GM19455 (cell line): ENCODE data around the gene KL.
A peak's percentile ranks its signal among the peaks of the same experiment; 100 is the strongest.

ENCODE experiments used
- ATAC-seq: cut with Tn5 transposase; IDR thresholded peaks from one replicate; pipeline ENCODE4 v1.9.1; 2021; ENCODE audit not compliant: unreplicated experiment

The KL gene

DNA sequence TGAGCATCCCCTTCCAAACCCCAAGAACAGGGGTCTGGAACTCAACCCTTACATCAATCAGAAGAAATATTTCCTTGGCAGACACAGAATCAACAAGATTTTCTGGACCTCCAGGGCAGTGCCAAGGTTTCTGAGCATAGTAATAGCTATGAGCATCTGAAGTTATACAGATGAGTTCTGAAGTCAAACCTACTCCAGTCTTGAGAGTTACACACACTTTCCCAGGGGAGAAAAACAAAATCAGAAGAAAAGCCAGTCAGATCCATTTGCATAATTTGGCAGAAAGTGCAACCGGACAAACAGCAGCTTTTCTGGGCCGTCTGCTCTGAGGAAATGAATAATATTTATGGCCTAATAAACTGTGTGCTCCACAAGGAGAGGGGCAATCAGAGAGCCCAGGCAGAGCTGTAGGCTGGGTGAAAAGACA is 93.1 kb downstream of the KL start:
- ATAC-seq, result peak; percentile 34

DNA sequence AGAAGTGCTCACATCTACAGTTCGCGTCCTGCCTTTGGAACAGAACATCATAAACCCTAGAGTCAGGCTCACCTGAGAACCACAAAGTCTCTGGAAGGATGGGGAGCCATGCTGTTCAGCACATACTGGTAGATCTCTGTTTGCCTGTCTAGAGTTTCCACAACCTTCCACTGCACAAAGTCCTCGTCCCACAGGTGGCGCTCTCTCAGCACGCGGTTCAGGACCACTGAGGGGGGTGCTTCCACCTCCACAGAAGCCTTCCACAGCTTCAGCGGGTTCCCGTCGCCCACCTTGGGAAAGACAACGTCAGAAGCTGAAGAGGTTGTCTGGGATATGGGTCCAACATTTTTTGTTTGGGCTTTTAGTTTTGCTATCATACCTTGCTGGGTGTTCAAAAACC is 93.6 kb downstream of the KL start:
- ATAC-seq, result peak; percentile 52

DNA sequence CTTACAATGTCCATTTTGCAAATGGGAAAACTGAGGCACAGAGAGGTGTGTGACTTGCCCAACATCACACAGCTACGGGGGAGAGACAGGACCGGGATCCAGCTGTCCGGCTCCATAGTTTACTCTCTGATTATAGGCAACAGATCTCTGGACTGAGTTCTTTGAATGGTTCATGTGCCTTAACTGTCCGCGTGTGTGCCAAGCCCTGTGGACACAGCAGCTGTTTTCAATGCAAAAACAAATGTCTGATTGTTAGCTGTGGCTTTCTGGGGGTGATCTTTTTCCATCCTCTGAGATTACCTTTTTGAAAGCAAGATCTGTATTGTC is 94.1 kb downstream of the KL start:
- no peak for ATAC-seq

DNA sequence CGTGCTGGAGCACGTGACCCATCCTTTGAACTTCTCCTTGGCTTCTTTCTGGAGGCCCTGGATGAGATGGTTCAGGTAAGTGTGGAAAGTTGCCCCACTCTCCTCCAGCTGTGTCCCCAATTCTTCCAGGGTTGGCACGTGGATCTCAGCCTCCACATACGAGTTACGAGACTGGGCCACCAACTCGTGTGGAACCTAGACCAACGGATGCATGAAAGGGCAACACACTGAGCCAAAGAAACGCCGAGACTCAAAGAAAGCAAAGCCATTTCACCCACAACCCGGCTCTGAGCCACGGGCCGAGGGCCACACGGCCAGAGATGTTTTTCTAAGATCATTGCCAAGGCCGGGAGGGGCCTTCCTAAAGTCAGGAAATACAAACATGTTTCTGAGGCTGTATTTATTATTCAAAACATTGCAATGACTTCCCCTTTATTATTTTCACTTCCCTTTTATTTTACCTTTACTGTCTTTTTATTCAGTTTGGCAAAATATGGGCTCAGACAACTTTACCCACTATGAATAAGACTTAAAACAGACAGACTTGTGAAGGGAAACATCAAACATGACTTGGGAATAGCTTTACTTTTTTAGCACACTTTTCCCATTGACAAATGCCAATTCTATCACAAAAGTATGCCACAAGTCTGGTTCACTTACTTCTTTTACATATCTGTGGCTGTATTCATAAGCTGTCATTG is 94.6 kb downstream of the KL start:
- ATAC-seq, result peak; percentile 39

DNA sequence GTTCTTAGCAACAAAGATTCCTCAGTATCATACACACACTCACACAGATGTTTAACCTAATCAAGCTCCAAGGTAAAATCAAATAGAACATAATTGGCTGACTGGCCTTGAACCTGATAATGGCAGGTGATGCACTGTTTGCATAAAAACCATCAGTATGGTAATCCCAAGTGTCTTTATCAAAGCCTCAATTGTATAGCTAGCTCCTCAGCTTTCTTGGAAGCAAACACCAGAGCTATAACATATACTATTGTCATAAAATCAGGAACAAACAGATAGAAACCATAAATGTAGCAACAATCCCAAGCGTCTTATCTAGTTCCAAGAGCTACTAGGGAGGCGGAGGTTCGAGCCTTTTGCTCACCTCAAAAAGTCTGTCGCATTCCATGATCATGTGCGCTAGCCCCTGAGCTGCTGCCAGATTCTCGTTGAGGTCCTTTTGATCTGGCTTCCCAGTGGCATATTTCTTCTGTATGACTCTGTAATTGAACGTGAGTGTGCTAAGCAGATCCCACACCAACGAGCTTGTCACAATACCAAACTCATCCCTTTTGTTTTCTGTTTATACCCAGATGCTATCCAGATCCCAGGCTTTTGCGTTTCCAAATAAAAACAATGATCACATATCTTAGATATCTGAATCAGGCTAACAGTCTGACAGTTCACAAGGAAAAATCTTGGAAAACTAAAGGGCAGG is 95.3 kb downstream of the KL start:
- no peak for ATAC-seq

DNA sequence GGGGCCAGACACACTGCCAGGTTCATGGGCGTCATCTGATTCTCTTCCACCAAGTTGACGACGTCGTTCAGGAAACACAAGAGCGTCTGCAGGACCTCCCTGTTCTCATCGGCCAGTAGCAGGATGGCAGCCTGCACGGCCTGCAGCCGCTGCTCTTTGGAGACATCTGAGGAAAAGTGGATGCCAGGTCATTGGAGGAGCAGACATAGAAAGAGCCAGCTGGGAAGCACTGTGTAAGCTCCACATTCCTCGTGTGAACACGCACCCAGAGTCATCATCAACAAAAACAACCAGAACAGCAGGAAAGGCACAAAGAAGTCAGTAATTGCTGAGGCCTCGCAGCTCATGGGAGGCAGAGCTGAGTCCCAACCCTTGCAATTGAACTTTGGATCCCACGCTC is 96.5 kb downstream of the KL start:
- no peak for ATAC-seq

DNA sequence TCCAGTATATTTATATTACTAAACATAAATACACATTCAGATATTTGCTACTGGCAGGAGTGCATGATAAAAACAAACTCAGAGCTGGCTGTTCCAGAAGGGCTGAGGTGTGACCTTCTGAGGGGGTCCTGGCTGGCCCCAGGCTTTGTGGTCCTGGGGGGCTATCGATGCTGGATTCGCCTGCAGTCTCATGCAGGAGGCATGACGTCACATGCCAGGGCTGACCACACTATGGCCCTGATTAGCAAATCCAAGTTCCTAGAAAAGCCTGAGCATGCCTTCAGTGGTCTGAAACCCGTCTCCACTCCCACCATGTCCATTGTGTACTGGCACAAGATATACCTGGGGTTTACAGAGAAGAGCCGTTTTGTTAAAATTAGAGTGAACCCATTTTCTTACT is 97.9 kb downstream of the KL start:
- ATAC-seq, result no peak

DNA sequence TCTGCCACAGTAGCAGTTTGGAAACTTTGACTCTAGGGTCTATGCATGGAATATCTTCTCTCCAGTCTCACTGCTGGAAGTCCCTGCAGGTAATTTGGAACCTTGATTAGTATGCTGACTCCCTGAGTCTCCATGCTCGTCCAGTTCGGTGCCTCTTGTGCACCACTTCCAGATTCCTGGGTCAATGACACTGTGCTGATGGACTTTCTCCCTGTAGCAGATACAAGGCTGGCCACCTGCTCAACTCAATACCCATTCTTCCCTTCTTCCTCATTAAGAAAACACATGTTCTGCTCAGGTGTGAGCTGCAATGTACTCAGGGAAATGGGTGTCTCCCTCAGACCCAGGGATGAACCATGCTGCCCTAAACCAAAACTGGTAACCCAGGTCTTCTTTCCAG is 99.1 kb downstream of the KL start:
- ATAC-seq, result no peak
